Vagina (tissue), 2 donors: ENCODE data around the gene AGPAT3. TPM values are rescaled to one million over a fixed set of nuclear protein-coding genes. Genes with fewer than 3 reads are reported as not detected.

Experiments used
- DNase-seq, 2 donors: peaks; one replicate each; pipeline ENCODE4 v3.0.0-alpha.2; 2017; ENCODE audit errors: extremely low spot score in 2 of 2
- H3K27ac ChIP-seq: fragments of 200-600 bp; sonication (generic); one replicate; pipeline ENCODE4 v1.5.1; 2019
- H3K27me3 ChIP-seq: fragments of 200-600 bp; sonication (generic); one replicate; pipeline ENCODE4 v1.5.1; 2019
- H3K36me3 ChIP-seq, 2 donors: fragments of 200-600 bp; sonication (generic); one replicate each; pipeline ENCODE4 v1.5.1; 2017 to 2019
- H3K4me1 ChIP-seq: fragments of 200-600 bp; sonication (generic); one replicate; pipeline ENCODE4 v1.5.1; 2019
- H3K4me3 ChIP-seq, 2 donors: fragments of 200-600 bp; sonication (generic); 1 replicate in 1 of 2; 2 replicates in 1 of 2; pipeline ENCODE4 v1.5.1; 2016 to 2019
- H3K9me3 ChIP-seq: fragments of 200-600 bp; sonication (generic); one replicate; pipeline ENCODE4 v1.5.1; 2019
- POLR2A ChIP-seq, 2 donors: fragments of 450-650 bp; IDR thresholded peaks; one replicate each; pipeline ENCODE4 v1.6.1; 2017; ENCODE audit warnings: antibody characterized with exemption in 2 of 2, mild to moderate bottlenecking in 2 of 2, moderate library complexity in 2 of 2
- POLR2AphosphoS5 ChIP-seq, 2 donors: sonication (generic); formaldehyde crosslinking; IDR thresholded peaks; one replicate each; pipeline ENCODE4 v1.9.0; 2017; ENCODE audit warnings: antibody characterized with exemption in 2 of 2, mild to moderate bottlenecking in 2 of 2, low read depth in 1 of 2; ENCODE audit not compliant: insufficient read depth in 1 of 2
- intact Hi-C: fragments of 100-400 bp; cut with DNase I; formaldehyde crosslinking; loops from one replicate; pipeline ENCODE4 v1.15.1; 2023
- total RNA-seq: library from RNA; depleted of rRNA; stranded (reverse); fragments of >200 nt; gene quantifications from one replicate; pipeline ENCODE4 v1.2.3, GENCODE V29; 2016
- TF ChIP-seq, protein P1 (sequence below), 3 experiments: fragments of 450-650 bp in 2 of 3; fragments of 200-600 bp in 1 of 3; sonication (generic) in 1 of 3; IDR thresholded peaks; one replicate each; pipeline ENCODE4 v1.5.1; 2017 to 2019; ENCODE audit warnings: antibody characterized with exemption in 3 of 3, mild to moderate bottlenecking in 2 of 3, moderate library complexity in 2 of 3

AGPAT3 gene
- total RNA-seq, 1 donor from 2014 or later, result 34.4 TPM

DNA sequence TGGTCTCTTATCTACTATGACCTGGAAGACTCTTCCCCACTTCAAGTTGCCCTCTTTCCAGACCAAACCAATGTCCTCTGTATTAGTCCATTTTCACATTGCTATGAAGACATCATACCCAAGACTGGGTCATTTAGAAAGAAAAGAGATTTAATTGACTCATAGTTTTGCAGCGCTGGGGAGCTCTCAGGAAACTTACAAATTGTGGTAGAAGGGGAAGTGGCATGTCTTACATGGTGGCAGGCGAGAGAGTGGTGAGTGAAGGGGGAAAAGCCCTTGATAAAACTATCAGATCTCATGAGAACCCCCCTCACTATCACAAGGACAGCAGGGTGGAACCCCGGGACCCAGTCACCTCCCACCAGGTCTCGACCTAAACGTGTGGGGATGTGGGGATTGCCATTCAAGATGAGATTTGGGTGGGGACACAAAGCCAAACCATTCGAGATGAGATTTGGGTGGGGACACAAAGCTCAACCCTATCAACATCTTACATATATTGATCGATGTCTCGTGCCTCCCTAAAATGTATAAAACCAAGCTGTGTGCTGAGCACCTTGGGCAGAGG is 14.2 kb upstream of the AGPAT3 start:
- no peak overlapping the region for H3K4me3 ChIP-seq
- no peak overlapping the region for H3K27ac ChIP-seq
- intact Hi-C loops, result no loop called here
- no peaks in the 10 kb centered on the region for H3K4me1 ChIP-seq
- DNase-seq, result no peak
- H3K27me3 ChIP-seq, result no peaks in the 10 kb centered on the region
- no peaks in the 10 kb centered on the region for H3K36me3 ChIP-seq
- TF ChIP-seq POLR2A (IDR thresholded peaks at IDR 0.05), result no peak
- TF ChIP-seq POLR2AphosphoS5 (IDR thresholded peaks at IDR 0.05; ENCODE audit: insufficient read depth in 1 of 2, low read depth in 1 of 2), result no peak
- TF ChIP-seq, protein P1, sequence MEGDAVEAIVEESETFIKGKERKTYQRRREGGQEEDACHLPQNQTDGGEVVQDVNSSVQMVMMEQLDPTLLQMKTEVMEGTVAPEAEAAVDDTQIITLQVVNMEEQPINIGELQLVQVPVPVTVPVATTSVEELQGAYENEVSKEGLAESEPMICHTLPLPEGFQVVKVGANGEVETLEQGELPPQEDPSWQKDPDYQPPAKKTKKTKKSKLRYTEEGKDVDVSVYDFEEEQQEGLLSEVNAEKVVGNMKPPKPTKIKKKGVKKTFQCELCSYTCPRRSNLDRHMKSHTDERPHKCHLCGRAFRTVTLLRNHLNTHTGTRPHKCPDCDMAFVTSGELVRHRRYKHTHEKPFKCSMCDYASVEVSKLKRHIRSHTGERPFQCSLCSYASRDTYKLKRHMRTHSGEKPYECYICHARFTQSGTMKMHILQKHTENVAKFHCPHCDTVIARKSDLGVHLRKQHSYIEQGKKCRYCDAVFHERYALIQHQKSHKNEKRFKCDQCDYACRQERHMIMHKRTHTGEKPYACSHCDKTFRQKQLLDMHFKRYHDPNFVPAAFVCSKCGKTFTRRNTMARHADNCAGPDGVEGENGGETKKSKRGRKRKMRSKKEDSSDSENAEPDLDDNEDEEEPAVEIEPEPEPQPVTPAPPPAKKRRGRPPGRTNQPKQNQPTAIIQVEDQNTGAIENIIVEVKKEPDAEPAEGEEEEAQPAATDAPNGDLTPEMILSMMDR (IDR thresholded peaks at IDR 0.05), result no peak
- no peaks in the 10 kb centered on the region for H3K9me3 ChIP-seq

GRCh38 chr21:43851593-43851992 is 13.4 kb upstream of the AGPAT3 start:
- Histone ChIP-seq H3K36me3 (no peaks in the 10 kb centered on the region), H3K4me3 (no peak overlapping the region), H3K4me1 (no peaks in the 10 kb centered on the region), H3K27ac (no peak overlapping the region), H3K27me3 (no peaks in the 10 kb centered on the region), H3K9me3 (no peaks in the 10 kb centered on the region)
- TF ChIP-seq POLR2A (IDR thresholded peaks at IDR 0.05), result no peak
- no peak for TF ChIP-seq POLR2AphosphoS5 (IDR thresholded peaks at IDR 0.05; ENCODE audit: insufficient read depth in 1 of 2, low read depth in 1 of 2)
- TF ChIP-seq, protein P1 (IDR thresholded peaks at IDR 0.05), result no peak
- intact Hi-C loops, result no loop called here
- DNase-seq, result no peak

- H3K27ac ChIP-seq, result no peak overlapping the region
- H3K9me3 ChIP-seq, result no peaks in the 10 kb centered on the region
- no peaks in the 10 kb centered on the region for H3K27me3 ChIP-seq
- intact Hi-C loops, result no loop called here
- no peaks in the 10 kb centered on the region for H3K4me1 ChIP-seq
- TF ChIP-seq POLR2A (IDR thresholded peaks at IDR 0.05), result no peak
- no peak for TF ChIP-seq POLR2AphosphoS5 (IDR thresholded peaks at IDR 0.05; ENCODE audit: insufficient read depth in 1 of 2, low read depth in 1 of 2)
- TF ChIP-seq, protein P1 (IDR thresholded peaks at IDR 0.05), result no peak
- H3K4me3 ChIP-seq, result no peak overlapping the region
- DNase-seq, result no peak
- no peaks in the 10 kb centered on the region for H3K36me3 ChIP-seq
These were observed 10.9 kb upstream of the AGPAT3 start for GRCh38 chr21:43853851-43854772.

GRCh38 chr21:43854773-43855633 is 10.0 kb upstream of the AGPAT3 start:
- Histone ChIP-seq H3K36me3 (no peaks in the 10 kb centered on the region), H3K27me3 (no peaks in the 10 kb centered on the region), H3K4me3 (no peak overlapping the region), H3K27ac (no peak overlapping the region), H3K9me3 (no peaks in the 10 kb centered on the region), H3K4me1 (peaks cover 1% of the 10 kb centered on the region)
- intact Hi-C loops, result no loop called here
- DNase-seq, result no peak
- TF ChIP-seq POLR2AphosphoS5 (IDR thresholded peaks at IDR 0.05; ENCODE audit: insufficient read depth in 1 of 2, low read depth in 1 of 2) (no peak), POLR2A (IDR thresholded peaks at IDR 0.05) (no peak)
- TF ChIP-seq, protein P1 (IDR thresholded peaks at IDR 0.05), result no peak
